Upper lobe of left lung (tissue), 4 donors: Measurements from ENCODE around the gene PCGF3.

ENCODE experiments used
- EP300 ChIP-seq, 4 donors: sonication (generic); formaldehyde crosslinking; IDR thresholded peaks; one replicate each; pipeline ENCODE4 v1.5.1; 2017; ENCODE audit warnings: antibody characterized with exemption in 4 of 4, control low read depth in 2 of 4
- POLR2A ChIP-seq, 4 donors: fragments of 450-650 bp; IDR thresholded peaks; one replicate each; pipeline ENCODE4 v1.5.1; 2016 to 2017; ENCODE audit warnings: antibody characterized with exemption in 4 of 4, mild to moderate bottlenecking in 2 of 4
- POLR2AphosphoS5 ChIP-seq, 2 donors: sonication (generic); formaldehyde crosslinking; IDR thresholded peaks; one replicate each; pipeline ENCODE4 v1.5.1; 2017; ENCODE audit warnings: antibody characterized with exemption in 2 of 2
- TF ChIP-seq, protein P1 (sequence below), 6 experiments: fragments of 450-650 bp in 4 of 6; fragments of 200-600 bp in 2 of 6; sonication (generic) in 2 of 6; IDR thresholded peaks; one replicate each; pipeline ENCODE4 v1.5.1; 2016 to 2019; ENCODE audit warnings: antibody characterized with exemption in 6 of 6

DNA sequence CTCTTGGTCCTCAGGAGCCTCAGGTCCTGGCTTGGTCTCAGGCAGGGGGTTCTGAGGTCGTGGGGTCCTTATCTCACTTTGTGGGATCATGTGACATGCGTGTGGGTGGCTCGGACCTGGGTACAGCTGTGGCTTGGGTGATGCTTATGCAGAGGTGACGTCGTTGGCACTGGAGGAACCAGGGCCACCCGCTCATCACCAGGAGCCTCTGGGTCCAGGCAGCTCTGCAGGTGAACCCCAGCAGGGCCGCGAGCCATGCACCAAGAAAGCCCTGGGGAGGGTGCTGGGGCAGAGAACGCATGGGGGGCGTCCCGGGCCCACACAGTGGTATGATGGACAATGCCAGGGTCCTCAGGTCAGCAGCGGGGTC is 40.3 kb upstream of the PCGF3 start:
- TF ChIP-seq POLR2A (IDR thresholded peaks at IDR 0.05) = no peak
- no peak for TF ChIP-seq EP300 (IDR thresholded peaks at IDR 0.05)
- TF ChIP-seq, protein P1, sequence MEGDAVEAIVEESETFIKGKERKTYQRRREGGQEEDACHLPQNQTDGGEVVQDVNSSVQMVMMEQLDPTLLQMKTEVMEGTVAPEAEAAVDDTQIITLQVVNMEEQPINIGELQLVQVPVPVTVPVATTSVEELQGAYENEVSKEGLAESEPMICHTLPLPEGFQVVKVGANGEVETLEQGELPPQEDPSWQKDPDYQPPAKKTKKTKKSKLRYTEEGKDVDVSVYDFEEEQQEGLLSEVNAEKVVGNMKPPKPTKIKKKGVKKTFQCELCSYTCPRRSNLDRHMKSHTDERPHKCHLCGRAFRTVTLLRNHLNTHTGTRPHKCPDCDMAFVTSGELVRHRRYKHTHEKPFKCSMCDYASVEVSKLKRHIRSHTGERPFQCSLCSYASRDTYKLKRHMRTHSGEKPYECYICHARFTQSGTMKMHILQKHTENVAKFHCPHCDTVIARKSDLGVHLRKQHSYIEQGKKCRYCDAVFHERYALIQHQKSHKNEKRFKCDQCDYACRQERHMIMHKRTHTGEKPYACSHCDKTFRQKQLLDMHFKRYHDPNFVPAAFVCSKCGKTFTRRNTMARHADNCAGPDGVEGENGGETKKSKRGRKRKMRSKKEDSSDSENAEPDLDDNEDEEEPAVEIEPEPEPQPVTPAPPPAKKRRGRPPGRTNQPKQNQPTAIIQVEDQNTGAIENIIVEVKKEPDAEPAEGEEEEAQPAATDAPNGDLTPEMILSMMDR (IDR thresholded peaks at IDR 0.05) = no peak
- no peak for TF ChIP-seq POLR2AphosphoS5 (IDR thresholded peaks at IDR 0.05)
